Vagina (tissue), 2 donors: ENCODE data around the gene MAPKBP1.

Source experiments
- POLR2A ChIP-seq, 2 donors: fragments of 450-650 bp; IDR thresholded peaks; one replicate each; pipeline ENCODE4 v1.6.1; 2017; ENCODE audit warnings: antibody characterized with exemption in 2 of 2, mild to moderate bottlenecking in 2 of 2, moderate library complexity in 2 of 2
- POLR2AphosphoS5 ChIP-seq, 2 donors: sonication (generic); formaldehyde crosslinking; IDR thresholded peaks; one replicate each; pipeline ENCODE4 v1.9.0; 2017; ENCODE audit warnings: antibody characterized with exemption in 2 of 2, mild to moderate bottlenecking in 2 of 2, low read depth in 1 of 2; ENCODE audit not compliant: insufficient read depth in 1 of 2
- TF ChIP-seq, protein P1 (sequence below), 3 experiments: fragments of 450-650 bp in 2 of 3; fragments of 200-600 bp in 1 of 3; sonication (generic) in 1 of 3; IDR thresholded peaks; one replicate each; pipeline ENCODE4 v1.5.1; 2017 to 2019; ENCODE audit warnings: antibody characterized with exemption in 3 of 3, mild to moderate bottlenecking in 2 of 3, moderate library complexity in 2 of 3

DNA sequence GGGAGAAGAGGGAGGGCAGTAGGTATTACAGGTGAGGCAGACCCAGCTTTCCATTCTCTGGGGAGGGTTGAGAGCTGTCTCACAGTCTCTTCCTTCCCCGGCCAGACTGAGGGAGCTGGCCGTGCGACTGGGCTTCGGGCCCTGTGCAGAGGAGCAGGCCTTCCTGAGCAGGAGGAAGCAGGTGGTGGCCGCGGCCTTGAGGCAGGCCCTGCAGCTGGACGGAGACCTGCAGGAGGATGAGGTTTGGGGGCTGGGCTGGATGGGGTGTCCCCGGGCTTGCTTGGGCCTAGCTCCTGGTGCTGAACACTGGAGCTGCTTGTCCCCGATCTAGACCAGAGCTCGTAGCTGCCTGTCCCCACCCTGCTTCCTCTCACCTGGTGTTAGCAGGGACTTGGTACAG is 69.3 kb downstream of the MAPKBP1 start:
- TF ChIP-seq, protein P1, sequence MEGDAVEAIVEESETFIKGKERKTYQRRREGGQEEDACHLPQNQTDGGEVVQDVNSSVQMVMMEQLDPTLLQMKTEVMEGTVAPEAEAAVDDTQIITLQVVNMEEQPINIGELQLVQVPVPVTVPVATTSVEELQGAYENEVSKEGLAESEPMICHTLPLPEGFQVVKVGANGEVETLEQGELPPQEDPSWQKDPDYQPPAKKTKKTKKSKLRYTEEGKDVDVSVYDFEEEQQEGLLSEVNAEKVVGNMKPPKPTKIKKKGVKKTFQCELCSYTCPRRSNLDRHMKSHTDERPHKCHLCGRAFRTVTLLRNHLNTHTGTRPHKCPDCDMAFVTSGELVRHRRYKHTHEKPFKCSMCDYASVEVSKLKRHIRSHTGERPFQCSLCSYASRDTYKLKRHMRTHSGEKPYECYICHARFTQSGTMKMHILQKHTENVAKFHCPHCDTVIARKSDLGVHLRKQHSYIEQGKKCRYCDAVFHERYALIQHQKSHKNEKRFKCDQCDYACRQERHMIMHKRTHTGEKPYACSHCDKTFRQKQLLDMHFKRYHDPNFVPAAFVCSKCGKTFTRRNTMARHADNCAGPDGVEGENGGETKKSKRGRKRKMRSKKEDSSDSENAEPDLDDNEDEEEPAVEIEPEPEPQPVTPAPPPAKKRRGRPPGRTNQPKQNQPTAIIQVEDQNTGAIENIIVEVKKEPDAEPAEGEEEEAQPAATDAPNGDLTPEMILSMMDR (IDR thresholded peaks at IDR 0.05): no peak
- no peak for TF ChIP-seq POLR2AphosphoS5 (IDR thresholded peaks at IDR 0.05; ENCODE audit: insufficient read depth in 1 of 2, low read depth in 1 of 2)
- TF ChIP-seq POLR2A (IDR thresholded peaks at IDR 0.05): no peak
